ENCODE data around the gene GATA2. TPM values are rescaled to one million over a fixed set of nuclear protein-coding genes. Genes with fewer than 3 reads are reported as not detected.

The GATA2 gene
- total and polyA plus RNA-seq, 2 of the 13 experiments (the other 11 are each of a cell fraction or from before 2014, with no cell fraction given), result 3.5 to 6.2 TPM

DNA sequence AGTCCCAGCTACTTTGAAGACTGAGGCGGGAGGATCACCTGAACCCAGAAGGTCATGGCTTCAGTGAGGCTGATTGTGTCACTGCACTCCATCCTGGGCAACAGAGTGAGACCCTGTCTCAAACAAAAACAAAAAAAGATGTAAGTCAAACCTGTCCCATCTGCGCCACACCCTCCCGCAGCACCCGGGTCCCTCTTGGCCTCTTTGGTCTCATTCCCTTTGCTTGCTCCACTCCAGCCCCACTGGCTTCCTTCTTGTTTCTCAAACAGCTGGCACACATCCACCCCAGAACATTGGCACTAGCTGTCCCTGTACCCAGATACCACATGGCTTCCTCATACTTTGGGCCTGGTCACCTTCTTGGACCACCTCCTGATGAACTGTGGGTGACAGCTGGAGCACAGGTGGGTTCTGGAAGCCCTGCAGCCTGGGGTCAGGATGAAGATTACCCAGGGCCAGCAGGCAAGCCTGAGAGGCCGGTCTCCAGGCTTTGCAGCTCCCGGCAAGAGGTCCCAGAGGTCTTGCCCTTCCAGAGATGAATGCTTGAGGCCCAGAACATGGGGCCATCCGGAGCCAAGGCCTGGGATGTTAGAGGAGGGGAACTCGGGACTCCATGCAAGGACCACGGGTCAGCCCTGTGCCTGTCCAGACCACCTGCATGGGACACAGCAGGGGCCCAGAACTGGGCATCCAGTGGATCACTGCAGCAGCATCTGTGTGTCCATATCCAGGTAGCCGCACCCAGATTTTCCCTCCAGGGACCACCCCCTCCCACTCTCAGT, 10.9 kb upstream of the GATA2 start:
- WGBS (ENCODE audit: low lambda C conversion rate), result 86% methylated on average over 7 of the region's 10 CpGs
- Histone ChIP-seq H3K4me2 (ENCODE audit: low read depth, low read length) (no peak overlapping the region), H3K9me3 (ENCODE audit: low read length) (no peaks in the 10 kb centered on the region), H3K27me3 (ENCODE audit: control insufficient read depth in 1 of 2, insufficient read depth in 2 of 2, low read length in 2 of 2) (no peaks in the 10 kb centered on the region), H4K20me1 (ENCODE audit: insufficient read depth, low read length) (no peaks in the 10 kb centered on the region), H3K79me2 (ENCODE audit: insufficient read depth, low read length) (no peaks in the 10 kb centered on the region), H3K4me1 (ENCODE audit: insufficient read depth, low read length) (no peaks in the 10 kb centered on the region), H3K36me3 (replicated peaks in 1 of 2; ENCODE audit: control insufficient read depth in 1 of 2, insufficient read depth in 2 of 2, low read length in 2 of 2) (0 out of 5 replicates have a peak, but pooled peaks cover 0 to 1% of the 10 kb centered on the region in 2 experiments), H2AFZ (ENCODE audit: low read length) (no peak overlapping the region), H3K27ac (ENCODE audit: extremely low read length, insufficient read depth, low read length) (no peak overlapping the region), H3K9ac (ENCODE audit: insufficient read depth, low read depth, low read length) (no peak overlapping the region), H3K4me3 (replicated peaks in 1 of 3; ENCODE audit: insufficient read depth in 1 of 3, low read depth in 2 of 3, low read length in 3 of 3) (no peak overlapping the region)
- peak; percentile 23; the same call in 1 of the 2 replicates for TF ChIP-seq POLR2G (IDR thresholded peaks at IDR 0.05; ENCODE audit: low read depth, low read length)
- TF ChIP-seq, protein P1, sequence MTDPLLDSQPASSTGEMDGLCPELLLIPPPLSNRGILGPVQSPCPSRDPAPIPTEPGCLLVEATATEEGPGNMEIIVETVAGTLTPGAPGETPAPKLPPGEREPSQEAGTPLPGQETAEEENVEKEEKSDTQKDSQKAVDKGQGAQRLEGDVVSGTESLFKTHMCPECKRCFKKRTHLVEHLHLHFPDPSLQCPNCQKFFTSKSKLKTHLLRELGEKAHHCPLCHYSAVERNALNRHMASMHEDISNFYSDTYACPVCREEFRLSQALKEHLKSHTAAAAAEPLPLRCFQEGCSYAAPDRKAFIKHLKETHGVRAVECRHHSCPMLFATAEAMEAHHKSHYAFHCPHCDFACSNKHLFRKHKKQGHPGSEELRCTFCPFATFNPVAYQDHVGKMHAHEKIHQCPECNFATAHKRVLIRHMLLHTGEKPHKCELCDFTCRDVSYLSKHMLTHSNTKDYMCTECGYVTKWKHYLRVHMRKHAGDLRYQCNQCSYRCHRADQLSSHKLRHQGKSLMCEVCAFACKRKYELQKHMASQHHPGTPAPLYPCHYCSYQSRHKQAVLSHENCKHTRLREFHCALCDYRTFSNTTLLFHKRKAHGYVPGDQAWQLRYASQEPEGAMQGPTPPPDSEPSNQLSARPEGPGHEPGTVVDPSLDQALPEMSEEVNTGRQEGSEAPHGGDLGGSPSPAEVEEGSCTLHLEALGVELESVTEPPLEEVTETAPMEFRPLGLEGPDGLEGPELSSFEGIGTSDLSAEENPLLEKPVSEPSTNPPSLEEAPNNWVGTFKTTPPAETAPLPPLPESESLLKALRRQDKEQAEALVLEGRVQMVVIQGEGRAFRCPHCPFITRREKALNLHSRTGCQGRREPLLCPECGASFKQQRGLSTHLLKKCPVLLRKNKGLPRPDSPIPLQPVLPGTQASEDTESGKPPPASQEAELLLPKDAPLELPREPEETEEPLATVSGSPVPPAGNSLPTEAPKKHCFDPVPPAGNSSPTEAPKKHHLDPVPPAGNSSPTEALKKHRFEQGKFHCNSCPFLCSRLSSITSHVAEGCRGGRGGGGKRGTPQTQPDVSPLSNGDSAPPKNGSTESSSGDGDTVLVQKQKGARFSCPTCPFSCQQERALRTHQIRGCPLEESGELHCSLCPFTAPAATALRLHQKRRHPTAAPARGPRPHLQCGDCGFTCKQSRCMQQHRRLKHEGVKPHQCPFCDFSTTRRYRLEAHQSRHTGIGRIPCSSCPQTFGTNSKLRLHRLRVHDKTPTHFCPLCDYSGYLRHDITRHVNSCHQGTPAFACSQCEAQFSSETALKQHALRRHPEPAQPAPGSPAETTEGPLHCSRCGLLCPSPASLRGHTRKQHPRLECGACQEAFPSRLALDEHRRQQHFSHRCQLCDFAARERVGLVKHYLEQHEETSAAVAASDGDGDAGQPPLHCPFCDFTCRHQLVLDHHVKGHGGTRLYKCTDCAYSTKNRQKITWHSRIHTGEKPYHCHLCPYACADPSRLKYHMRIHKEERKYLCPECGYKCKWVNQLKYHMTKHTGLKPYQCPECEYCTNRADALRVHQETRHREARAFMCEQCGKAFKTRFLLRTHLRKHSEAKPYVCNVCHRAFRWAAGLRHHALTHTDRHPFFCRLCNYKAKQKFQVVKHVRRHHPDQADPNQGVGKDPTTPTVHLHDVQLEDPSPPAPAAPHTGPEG (CRISPR knock-in tag; IDR thresholded peaks at IDR 0.05), result no peak
- TF ChIP-seq ZNF33B (CRISPR knock-in tag; IDR thresholded peaks at IDR 0.05), result no peak
- TF ChIP-seq, protein P2, sequence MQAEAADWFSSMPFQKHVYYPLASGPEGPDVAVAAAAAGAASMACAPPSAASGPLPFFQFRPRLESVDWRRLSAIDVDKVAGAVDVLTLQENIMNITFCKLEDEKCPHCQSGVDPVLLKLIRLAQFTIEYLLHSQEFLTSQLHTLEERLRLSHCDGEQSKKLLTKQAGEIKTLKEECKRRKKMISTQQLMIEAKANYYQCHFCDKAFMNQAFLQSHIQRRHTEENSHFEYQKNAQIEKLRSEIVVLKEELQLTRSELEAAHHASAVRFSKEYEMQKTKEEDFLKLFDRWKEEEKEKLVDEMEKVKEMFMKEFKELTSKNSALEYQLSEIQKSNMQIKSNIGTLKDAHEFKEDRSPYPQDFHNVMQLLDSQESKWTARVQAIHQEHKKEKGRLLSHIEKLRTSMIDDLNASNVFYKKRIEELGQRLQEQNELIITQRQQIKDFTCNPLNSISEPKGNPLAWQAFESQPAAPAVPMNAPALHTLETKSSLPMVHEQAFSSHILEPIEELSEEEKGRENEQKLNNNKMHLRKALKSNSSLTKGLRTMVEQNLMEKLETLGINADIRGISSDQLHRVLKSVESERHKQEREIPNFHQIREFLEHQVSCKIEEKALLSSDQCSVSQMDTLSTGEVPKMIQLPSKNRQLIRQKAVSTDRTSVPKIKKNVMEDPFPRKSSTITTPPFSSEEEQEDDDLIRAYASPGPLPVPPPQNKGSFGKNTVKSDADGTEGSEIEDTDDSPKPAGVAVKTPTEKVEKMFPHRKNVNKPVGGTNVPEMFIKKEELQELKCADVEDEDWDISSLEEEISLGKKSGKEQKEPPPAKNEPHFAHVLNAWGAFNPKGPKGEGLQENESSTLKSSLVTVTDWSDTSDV (CRISPR knock-in tag; IDR thresholded peaks at IDR 0.05), result no peak
- in situ Hi-C loops (cut with HindIII; ENCODE audit: extremely low pct_ligation_motif_present, low pct_unique_long_range_greater_than_20kb), result no loop called here
- intact Hi-C loops (cut with micrococcal nuclease; ENCODE audit: unreplicated experiment), result no loop called here
- CTCF ChIA-PET (ENCODE audit: low intra/inter-chr PET ratio, low total read pairs), result no interaction called here
- DNase-seq (ENCODE audit: low spot score) (no peak), ATAC-seq (no peak), FAIRE-seq (no peak)
- POLR2A ChIA-PET, result no interaction called here
- BruUV-seq (replicated peaks), result no TSS peak
